ENCODE results near the gene PPP1R3E. TPM values are rescaled to one million over a fixed set of nuclear protein-coding genes. Genes with fewer than 3 reads are reported as not detected.

Gene PPP1R3E
- total RNA-seq, 4 donors from 2014 or later, result 9.1 to 13.9 (median 11.0) TPM

GRCh38 chr14:23310546-23310945 lies 7.9 kb upstream of the PPP1R3E start:
- peaks cover 16 to 37% (median 29%) of the 10 kb centered on the region in 4 donors for H3K4me1 ChIP-seq
- H3K9me3 ChIP-seq, result no peaks in the 10 kb centered on the region
- intact Hi-C loops (cut with DNase I; ENCODE audit: low total_unique reads), result no loop called here
- no peak overlapping the region for H3K4me3 ChIP-seq
- no peaks in the 10 kb centered on the region for H3K27me3 ChIP-seq
- TF ChIP-seq CTCF (IDR thresholded peaks at IDR 0.05), result no peak
- TF ChIP-seq POLR2AphosphoS5 (IDR thresholded peaks at IDR 0.05), result no peak
- no peak for TF ChIP-seq EP300 (IDR thresholded peaks at IDR 0.05; ENCODE audit: low read depth)
- no peak for TF ChIP-seq POLR2A (IDR thresholded peaks at IDR 0.05)
- DNase-seq, result no peak
- peaks cover 0 to 7% (median 0%) of the 10 kb centered on the region in 4 donors for H3K36me3 ChIP-seq
- no peak overlapping the region for H3K27ac ChIP-seq
- 89% methylated on average over 1 of the region's 1 CpG; no CpG with 5 or more reads in 1 of the 2 donors for WGBS, 2 donors (ENCODE audit: low coverage in 1 of 2)
- in situ Hi-C loops (cut with MboI; ENCODE audit: low pct_ligation_motif_present in 1 of 4, low pct_unique_long_range_greater_than_20kb in 1 of 4, low sequenced_read_pairs in 3 of 4), result no loop called here

DNA sequence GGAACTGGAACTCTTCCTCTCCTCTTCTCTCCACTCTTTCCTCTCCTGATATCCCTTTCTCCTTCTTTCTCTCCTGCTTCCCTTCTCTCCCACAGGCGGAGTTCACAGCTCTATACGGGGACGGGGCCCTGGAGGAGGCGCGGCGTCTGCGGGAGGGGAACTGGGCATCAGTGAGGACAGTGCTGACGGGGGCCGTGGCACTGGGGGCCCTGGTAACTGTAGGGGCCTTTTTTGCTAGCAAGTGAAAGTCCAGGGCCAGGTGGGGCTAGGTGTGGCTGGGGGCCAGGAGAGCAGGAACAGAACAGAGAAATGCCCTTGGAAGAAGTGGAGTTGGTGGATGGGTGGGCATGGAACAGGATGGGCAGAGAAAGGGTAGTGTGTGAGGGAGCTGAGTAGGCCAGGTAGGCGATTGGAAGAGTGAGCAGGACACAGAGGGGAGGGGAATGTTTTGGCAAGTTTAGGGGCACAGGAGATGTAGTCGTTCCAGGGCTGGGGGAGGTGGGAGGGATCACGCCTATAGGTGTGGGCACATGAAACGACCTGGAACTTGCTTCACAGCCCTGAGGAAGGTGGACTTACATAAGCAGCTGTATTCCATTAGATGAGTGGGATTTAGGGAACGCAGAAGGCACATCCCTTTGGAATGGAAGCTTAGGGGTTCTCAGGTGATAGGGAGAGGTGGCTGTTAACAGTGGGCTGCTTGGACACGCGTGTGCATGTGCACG lies 6.2 kb upstream of the PPP1R3E start:
- in situ Hi-C loops (cut with MboI; ENCODE audit: low pct_ligation_motif_present in 1 of 4, low pct_unique_long_range_greater_than_20kb in 1 of 4, low sequenced_read_pairs in 3 of 4) (no loop called here), intact Hi-C loops (cut with DNase I; ENCODE audit: low total_unique reads) (no loop called here)
- Histone ChIP-seq H3K27ac (no peak overlapping the region), H3K36me3 (peaks cover 0 to 7% (median 0%) of the 10 kb centered on the region in 4 donors), H3K4me1 (peaks cover 18 to 40% (median 33%) of the 10 kb centered on the region in 4 donors), H3K9me3 (no peaks in the 10 kb centered on the region), H3K27me3 (no peaks in the 10 kb centered on the region), H3K4me3 (no peak overlapping the region)
- TF ChIP-seq POLR2AphosphoS5 (IDR thresholded peaks at IDR 0.05) (no peak), POLR2A (IDR thresholded peaks at IDR 0.05) (no peak), CTCF (IDR thresholded peaks at IDR 0.05) (no peak), EP300 (IDR thresholded peaks at IDR 0.05; ENCODE audit: low read depth) (no peak)
- WGBS, 2 donors (ENCODE audit: low coverage in 1 of 2), result 86% methylated on average over 14 to 17 of the region's 17 CpGs
- no peak for DNase-seq

DNA sequence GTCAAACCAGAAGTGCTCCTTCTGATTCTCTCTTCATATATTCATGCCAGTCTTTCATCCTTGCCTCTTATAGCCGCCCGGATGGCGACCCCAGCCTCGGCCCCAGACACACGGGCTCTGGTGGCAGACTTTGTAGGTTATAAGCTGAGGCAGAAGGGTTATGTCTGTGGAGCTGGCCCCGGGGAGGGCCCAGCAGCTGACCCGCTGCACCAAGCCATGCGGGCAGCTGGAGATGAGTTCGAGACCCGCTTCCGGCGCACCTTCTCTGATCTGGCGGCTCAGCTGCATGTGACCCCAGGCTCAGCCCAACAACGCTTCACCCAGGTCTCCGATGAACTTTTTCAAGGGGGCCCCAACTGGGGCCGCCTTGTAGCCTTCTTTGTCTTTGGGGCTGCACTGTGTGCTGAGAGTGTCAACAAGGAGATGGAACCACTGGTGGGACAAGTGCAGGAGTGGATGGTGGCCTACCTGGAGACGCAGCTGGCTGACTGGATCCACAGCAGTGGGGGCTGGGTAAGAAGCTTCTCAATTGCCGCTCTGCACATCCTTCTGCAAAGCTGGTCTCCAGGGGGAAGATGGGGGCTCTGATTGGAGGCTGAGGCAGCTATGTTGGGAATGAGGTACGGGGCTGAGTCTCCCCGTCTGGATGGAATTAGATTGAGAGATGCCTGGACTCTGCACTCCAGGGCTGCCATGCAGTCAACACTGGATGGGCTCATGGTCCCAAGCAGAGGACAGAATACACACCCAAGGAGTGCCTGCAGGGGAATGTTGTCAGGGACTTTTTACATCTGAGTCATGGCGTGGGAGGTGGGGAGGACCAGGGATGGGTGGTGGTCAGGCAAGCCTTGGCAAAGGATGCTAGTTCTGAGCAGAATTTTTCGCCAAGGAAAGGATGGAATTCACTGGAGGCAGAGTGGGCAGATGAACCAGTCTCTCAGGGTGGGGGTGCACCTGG lies 5.3 kb upstream of the PPP1R3E start:
- H3K4me1 ChIP-seq, result peaks cover 18 to 43% (median 37%) of the 10 kb centered on the region in 4 donors
- no peaks in the 10 kb centered on the region for H3K27me3 ChIP-seq
- H3K9me3 ChIP-seq, result no peaks in the 10 kb centered on the region
- DNase-seq, result no peak
- 86% methylated on average over 22 of the region's 22 CpGs; no CpG with 5 or more reads in 1 of the 2 donors for WGBS, 2 donors (ENCODE audit: low coverage in 1 of 2)
- peaks cover 0 to 7% (median 0%) of the 10 kb centered on the region in 4 donors for H3K36me3 ChIP-seq
- in situ Hi-C loops (cut with MboI; ENCODE audit: low pct_ligation_motif_present in 1 of 4, low pct_unique_long_range_greater_than_20kb in 1 of 4, low sequenced_read_pairs in 3 of 4), result no loop called here
- intact Hi-C loops (cut with DNase I; ENCODE audit: low total_unique reads), result no loop called here
- peak overlapping the region; percentile 92 to 96 (median 94) for H3K27ac ChIP-seq
- peak overlapping the region in 3 of 4 donors; percentile 64 to 72 (median 70) for H3K4me3 ChIP-seq
- TF ChIP-seq POLR2A (IDR thresholded peaks at IDR 0.05), result no peak
- no peak for TF ChIP-seq EP300 (IDR thresholded peaks at IDR 0.05; ENCODE audit: low read depth)
- TF ChIP-seq CTCF (IDR thresholded peaks at IDR 0.05), result no peak
- TF ChIP-seq POLR2AphosphoS5 (IDR thresholded peaks at IDR 0.05), result no peak

DNA sequence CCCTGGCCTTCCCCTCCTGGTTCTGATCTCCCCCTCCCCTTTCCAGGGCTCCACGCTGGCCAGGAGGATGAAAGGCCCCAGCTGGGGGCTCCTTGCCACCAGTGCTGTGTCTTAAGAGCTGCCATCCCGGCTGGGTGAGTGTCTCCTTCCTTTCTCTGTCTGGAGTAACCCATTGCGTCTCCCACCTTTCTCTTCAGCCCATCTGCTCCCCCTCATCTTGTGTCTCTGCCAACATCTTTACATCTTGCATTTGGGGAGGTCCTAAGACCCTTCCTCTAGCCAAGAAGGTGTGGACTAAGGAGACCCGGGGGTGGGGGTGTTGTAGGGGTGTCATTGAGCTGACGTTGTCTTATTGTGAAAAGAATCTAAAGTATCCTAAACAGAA lies 4.5 kb upstream of the PPP1R3E start:
- Histone ChIP-seq H3K4me1 (peaks cover 18 to 49% (median 40%) of the 10 kb centered on the region in 4 donors), H3K27me3 (no peaks in the 10 kb centered on the region), H3K36me3 (peaks cover 0 to 7% (median 0%) of the 10 kb centered on the region in 4 donors), H3K9me3 (no peaks in the 10 kb centered on the region), H3K4me3 (peak overlapping the region; percentile 64 to 72 (median 68)), H3K27ac (peak overlapping the region; percentile 92 to 96 (median 94))
- intact Hi-C loops (cut with DNase I; ENCODE audit: low total_unique reads), result no loop called here
- TF ChIP-seq CTCF (IDR thresholded peaks at IDR 0.05) (no peak), EP300 (IDR thresholded peaks at IDR 0.05; ENCODE audit: low read depth) (no peak), POLR2AphosphoS5 (IDR thresholded peaks at IDR 0.05) (no peak), POLR2A (IDR thresholded peaks at IDR 0.05) (no peak)
- DNase-seq, result no peak
- 17 to 22% methylated on average over 4 to 5 of the region's 5 CpGs for WGBS, 2 donors (ENCODE audit: low coverage in 1 of 2)
- in situ Hi-C loops (cut with MboI; ENCODE audit: low pct_ligation_motif_present in 1 of 4, low pct_unique_long_range_greater_than_20kb in 1 of 4, low sequenced_read_pairs in 3 of 4), result no loop called here
